Activated CD4-positive, alpha-beta T cell treated with anti-CD3 and anti-CD28 coated beads for 4 hours (primary cell): ENCODE measurements around the gene PCBP2.
"Not testable (repeated sequence)": the region's sequence is repeated elsewhere in the genome, so short reads cannot be mapped to it uniquely, and the experiment has no call there.

Experiments
- DNase-seq, 2 donors: peaks; one replicate each; pipeline ENCODE4 v3.0.0-alpha.2; 2020

PCBP2 gene

DNA sequence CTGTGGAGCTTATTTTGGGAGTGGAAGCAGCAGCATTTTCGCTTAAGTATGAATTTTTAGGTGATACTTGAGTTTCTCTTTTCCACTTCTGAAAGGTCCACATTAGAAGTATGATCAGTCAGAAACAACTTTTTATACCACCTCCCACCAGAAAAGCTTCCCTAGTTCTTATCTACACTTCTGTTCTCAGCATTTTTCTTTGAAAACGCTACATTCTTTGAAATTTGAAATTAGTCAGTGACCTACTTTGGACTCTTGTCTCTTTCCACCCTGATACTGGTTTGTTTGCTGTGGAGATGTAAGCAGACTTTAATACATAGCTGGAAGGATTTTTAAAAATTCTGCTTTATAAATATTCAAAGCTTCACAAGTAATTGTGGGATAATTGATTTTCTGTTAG lies 22.2 kb downstream of the PCBP2 start:
- no peak for DNase-seq

DNA sequence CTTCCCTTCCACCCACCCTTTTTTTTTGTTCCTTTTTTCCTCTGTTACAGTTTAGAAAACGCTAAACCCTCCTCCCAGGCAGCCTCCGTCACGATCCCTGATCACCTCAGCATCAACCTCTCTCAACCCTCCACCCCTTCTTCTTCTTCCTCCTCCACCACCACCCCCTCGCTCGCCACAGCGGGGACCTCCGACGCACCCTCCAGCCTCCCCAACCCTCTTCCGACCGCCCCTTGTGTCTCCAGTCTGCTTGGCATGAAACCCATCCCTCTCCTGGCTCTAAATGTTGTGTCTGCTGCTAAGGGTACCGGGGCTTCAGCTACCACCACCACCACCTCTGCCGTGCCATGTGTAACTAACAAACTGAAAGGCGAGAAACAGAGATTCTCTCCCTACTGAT lies 22.9 kb downstream of the PCBP2 start:
- DNase-seq, result no peak

DNA sequence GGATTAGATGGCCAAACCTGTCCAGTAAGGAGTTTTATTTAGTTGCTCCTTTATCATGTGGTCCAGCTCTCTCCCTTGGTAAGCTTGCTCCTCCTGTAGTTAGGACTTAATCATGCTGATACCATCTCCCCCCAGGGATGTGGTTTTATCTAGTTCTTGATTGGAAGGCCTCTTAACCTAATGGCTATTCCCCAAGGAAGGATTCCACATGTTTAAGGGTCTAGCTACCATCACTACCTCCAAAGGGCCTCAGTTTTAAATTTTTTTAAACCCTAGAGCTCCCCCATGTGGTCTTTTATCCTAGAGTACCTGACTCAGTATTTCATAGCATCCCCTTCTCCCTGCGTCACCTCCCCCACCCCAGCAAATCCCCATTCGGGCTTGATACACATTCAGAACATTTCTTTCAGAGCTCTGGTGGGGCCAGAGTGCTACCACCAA lies 24.9 kb downstream of the PCBP2 start:
- DNase-seq, result no peak

DNA sequence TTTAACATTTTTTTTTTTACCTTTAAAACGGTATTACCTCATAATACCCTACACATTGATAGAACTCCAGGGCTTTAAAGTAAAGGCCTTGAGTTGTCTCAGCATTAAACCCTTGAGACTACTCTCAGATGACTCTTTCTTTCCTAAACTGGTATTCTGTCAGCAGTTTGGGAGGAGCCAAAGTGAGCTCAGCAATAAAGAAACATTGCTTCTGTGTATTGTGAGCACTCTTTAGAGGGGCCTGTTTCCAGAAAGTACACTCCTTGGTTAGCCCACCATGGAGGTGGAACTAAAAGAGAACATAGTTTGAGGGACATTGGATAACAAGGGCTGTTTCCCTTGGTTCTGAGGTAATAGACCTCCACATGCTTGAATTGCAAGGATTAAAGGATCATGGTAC lies 27.0 kb downstream of the PCBP2 start:
- no peak for DNase-seq

DNA sequence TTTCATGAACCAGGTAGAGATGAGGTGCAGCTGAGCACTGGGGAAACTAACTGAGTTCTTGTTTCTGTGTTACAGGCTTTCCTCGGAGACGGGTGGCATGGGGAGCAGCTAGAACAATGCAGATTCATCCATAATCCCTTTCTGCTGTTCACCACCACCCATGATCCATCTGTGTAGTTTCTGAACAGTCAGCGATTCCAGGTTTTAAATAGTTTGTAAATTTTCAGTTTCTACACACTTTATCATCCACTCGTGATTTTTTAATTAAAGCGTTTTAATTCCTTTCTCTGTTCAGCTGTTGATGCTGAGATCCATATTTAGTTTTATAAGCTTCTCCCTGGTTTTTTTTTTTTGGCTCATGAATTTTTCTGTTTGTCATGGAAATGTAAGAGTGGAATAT lies 27.4 kb downstream of the PCBP2 start:
- no peak for DNase-seq

DNA sequence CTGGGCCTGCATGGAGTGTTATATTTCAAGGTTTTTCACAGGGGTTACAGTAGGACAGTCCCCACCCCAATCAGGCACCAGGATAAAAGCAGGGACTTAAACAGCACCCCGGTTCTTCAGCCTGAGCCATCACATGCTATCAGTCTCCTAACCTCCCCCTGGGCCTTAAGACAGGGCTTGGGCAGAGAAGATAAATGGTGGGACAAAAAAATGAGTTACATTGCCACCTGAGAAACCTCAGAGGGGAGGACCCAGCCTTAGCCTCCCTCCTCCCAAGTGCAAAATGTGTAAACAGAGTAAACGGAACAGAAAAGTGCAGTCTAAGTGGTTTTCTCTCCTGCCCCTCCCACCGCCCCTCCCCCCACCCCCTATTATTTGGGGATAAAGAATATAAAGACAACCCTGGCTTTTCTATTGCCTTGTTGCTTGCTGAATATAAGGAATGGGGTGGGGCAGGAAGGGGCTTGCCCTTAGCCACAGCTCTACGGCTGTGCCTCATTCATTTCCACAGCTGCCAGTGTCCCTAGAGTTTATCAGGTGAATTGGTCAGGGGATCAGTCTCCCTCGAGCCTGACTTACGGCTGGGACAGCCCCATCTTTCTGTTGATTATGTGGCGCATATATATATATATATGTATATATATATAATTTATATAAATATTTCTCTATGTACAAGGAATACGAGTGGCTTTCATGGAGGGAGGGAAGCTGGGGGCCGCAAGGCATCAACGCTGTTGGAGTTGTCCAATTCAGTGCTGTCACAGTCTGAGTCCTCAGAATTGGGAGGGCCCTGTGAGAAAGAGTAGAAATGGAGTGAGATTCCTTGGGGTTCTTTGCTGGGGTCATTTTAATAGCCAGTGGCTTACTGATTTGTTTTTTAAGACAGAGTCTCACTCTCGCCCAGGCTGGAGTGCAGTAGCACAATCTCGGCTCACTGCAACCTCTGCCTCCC lies 28.9 kb downstream of the PCBP2 start:
- no peak for DNase-seq

DNA sequence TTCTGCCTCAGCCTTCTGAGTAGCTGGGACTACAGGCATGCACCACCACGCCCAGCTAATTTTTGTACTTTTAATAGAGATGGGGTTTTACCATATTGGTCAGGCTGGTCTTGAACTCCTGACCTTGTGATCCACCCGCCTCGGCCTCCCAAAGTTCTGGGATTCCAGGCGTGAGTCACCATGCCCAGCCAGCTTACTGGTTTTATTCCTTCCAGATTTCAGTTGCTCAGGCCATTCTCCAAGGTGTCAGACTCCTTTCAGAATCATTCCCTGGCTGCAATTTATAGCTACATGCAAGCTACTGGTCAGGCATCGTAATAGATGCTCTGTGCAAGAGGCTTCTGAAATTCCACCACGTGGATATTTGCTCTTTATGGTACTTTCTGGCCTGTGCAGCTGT lies 29.6 kb downstream of the PCBP2 start:
- not testable (repeated sequence) for DNase-seq

DNA sequence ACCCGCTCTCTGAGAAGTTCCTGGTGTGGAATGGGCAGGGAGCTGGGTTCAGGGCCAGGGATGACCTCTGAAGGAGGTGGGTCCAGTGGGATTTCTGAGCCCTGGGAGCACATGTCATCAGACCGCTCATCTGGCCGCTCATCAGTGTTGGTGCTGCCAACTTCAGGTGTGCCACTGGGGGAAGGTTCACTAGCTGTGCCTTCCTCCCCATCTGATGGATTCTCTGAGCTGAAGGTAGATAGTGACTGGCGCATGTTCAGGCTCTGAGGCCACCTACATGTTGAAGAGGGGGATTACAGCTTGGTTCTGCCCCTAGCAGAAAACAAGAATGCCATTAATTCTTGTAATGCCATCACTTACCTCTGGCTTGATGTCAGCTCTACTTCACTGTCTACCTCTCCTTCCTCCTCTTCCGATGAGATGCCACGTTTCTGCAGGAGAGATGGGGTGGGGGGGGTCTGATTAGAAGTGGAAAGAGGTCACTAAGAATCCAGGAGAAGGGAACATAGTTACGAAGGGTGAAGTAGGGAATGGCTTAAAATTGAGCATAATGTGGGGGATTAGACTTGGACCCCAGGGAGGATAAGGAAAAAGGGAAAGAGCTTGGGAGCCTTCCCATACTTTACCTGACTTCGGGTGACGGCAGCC lies 30.2 kb downstream of the PCBP2 start:
- no peak for DNase-seq

DNA sequence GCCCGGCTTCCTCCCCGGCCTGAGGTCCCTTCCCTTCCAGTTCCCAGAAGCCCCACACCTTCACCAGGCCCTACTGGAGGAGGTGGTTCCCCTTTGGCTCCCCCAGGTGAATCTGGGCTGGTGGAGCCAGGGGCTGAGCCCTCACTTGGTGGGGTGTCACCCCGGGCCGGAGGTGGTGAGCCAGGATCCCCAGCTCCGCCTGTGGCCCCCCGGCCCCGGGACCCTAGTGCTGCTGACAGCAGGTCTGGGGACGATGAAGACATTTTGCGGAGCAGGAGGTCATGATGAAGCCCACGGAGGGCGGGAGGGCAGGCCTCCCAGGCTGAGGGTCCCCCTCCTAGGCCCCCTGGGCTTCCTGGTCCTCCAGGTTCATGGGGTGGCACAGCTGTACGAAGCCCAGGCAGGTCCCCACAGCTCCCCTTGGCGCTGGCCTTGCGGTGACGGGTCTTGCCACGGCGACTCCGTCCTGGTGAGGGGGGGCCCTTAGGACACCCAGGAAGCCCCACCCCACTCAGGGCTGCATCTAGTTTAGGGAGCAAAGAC lies 30.8 kb downstream of the PCBP2 start:
- DNase-seq, result no peak

DNA sequence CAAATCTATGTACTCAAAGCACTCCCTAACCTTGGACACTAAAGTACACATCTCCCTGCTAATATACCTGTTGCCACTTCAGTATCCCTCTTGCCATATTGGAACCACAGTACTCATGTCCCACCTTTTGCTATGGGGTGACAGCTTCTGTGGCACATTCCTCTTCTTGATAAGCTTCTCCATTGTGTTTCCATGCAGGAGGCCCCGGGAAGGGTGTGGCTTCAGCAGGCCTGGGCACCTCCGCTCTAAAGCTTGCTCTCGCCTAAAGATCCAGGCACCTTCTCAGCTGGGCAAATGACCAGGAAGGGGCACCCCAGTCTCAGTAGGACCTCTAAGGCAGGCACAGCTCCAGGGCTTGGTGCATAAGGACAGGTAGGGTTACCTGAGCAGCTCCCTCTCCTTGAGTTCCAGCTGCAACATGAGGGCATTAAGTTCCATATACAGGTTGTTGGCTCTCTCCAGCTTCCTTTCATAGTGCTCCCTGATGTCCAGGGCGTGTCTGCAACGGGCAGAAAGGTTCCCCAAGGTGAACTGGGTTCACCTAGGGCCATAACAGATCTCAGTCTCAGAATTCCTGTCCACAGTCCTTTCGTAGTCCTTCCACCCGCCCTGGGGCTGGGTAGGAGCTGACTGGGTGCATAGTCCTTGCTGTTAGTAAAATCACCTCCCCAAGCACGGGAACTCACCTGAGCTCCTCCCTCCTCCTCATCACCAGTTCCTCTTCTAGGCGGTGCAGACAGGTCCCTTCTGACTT lies 31.5 kb downstream of the PCBP2 start:
- no peak for DNase-seq

DNA sequence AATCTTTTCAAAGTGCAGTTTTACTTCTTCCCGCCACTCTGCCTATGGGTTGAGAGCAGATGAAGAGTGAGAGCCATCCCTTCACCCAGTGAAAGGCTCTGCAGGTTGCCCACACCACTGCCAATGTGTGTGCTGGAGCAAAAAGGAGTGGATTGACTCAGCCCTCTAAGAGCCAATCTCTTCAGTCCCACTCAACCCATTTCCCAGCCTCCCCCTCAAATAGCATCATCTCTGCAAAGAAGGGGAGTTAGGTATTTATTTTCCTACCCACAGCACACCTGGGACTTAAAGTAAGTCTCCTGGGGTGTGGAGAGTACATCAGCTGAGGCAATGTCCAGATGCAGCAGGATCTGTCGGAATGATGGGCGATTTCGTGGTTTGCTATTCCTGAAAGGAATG lies 32.1 kb downstream of the PCBP2 start:
- DNase-seq, result no peak

DNA sequence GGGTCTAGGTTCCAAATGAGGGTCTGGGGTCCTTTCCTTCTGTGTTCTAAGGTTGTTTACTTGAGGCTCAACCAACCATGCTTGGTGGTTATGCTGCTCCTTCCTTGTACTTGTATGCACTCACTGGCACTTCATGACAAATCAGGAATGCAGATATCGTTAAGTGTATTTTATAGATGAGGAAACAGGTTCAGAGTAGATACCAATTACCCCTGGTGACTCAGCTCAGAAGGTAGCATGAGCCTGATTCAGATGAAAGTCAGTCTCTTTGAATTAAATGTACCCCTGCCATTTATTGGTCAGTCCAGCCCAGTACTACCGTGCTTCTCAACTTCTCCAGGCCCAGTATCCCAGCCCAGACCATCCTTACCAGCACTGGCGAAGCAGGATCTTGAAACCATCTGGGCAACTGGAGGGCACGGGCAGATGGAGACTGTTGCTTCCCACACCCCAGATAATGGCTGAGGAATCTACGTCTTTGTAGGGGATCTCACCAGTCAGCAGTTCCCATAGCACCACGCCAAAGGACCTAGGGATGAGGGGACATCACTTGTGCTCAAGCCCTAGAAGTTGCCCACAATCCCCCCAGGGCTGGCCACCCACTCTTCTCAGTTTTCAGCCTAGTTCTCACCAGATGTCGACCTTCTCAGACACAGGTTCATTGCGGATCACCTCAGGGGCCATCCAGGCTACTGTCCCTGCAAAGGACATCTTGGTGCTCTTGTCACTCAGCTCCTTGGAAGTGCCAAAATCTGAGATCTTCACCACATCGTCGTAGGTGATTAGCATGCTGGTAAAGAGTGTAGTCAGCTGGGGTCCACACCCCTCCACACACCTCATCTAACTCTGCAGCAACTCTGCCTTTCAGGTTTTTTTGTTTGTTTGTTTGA lies 33.0 kb downstream of the PCBP2 start:
- no peak for DNase-seq

DNA sequence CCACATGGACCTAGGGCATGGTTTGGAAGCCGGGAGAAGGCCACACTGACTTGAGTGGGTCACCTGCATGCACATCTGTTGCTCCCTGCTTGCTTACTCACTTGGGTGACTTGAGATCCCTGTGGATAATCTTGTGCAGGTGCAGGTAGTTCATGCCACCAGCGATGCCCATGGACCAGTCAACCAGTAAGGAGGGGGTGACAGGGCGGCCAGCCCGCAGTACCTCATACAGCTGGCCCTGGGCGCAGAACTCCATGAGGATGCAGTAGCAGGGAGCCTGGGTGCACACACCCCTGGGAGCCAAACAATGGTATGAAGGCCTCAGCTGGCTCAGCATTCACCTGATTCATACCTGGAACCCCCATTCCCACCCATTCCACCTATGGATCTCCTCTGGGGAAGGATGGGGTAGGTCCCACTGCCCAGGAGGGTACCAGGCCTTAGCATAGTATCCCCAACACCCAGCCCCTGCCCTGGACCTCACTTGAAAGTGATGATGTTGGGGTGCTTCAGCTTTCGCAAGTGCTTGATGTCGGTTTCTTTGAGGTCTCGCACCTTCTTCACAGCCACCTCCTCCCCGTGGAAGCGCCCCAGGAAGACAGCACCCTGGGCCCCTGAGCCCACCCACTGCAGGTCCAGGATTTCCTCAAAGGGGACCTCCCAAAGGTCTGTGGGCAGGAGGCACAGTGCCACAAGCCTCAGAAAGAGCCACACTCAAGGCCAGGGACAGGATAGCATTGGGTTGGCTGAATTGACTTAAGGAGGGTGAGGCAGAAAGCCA lies 34.2 kb downstream of the PCBP2 start:
- DNase-seq, result no peak

DNA sequence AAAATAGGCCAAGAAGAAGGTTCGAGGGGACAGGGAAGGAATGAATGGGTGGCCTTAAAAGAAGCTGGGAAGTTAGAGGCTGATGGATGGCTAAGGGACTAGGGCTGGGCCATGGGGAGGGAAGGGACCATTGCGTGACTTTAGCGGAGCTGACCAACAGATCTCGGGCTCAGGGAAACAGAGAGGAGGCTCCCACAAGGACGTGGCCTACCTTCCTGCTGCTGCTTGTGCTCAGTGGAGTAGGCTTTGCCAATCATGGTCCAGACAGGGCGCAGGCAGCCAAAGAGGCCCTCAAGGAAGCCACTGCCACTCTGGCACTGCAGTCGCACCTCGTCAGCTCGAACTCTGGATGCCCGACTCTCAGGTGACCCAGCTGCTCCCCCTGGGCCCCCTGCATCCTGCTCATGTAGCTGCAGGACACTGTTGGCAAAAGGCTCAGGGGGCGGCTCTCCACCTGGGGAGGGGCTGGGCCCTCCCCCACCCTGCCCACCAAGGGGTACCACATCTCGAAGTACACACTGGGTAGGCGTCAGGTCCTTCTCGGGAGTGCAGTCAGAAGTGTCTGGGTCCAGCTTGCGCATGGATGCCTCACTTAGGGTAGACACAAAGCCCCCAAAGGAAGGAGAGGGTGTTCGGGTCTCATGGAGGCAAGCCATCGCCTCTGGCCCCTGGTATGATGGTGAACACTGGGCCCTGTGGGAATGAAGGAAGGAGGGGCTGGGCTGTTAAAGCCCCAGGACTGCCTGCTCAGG lies 35.0 kb downstream of the PCBP2 start:
- DNase-seq, result no peak

DNA sequence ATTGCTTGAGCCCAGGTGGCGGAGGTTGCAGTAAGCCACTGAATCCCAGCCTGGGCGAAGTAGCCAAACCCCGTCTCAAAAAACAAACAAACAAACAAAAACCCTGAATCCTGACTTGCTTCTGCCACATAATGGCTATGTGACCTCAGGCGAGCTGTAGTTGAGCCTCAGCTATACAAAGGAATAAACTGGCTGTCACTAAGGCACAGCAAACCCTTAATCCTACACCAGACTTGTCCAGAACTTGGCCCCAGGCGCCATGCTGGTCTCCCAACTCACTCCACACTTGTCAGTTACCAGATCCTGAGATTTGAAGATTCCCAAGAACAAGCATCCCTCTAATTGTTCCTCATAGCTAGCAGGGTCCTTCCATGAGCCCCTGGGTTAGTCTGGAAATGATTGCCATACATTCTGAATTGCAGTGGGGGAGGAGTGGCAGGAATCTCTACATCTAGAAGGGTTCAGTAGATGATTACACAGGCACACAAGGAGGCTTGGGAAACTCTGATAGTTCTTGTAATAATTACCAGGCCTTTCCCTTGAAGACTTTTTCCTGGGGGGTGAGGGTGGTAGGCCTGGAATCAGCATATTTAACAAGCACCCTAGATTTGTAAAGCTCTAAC lies 37.5 kb downstream of the PCBP2 start:
- DNase-seq, result no peak

DNA sequence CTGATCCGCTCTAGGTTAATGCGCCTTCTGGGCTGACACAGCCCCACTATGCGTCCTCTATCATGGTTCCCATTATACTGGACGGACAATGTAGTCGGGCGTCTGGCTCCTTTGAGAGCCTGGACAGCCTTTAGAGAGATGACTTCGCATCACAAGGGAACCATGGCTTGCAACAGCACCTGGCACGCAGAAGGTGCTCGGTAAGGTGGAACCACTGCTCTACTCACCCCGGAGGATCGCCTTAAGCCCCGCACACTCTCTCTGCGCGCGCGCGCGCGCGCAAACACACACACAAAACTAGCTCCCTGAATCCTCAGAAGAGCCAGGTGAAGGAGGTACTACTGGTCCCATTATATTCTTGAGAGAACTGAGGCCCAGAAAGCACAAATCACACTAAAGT lies 40.3 kb downstream of the PCBP2 start:
- no peak for DNase-seq

DNA sequence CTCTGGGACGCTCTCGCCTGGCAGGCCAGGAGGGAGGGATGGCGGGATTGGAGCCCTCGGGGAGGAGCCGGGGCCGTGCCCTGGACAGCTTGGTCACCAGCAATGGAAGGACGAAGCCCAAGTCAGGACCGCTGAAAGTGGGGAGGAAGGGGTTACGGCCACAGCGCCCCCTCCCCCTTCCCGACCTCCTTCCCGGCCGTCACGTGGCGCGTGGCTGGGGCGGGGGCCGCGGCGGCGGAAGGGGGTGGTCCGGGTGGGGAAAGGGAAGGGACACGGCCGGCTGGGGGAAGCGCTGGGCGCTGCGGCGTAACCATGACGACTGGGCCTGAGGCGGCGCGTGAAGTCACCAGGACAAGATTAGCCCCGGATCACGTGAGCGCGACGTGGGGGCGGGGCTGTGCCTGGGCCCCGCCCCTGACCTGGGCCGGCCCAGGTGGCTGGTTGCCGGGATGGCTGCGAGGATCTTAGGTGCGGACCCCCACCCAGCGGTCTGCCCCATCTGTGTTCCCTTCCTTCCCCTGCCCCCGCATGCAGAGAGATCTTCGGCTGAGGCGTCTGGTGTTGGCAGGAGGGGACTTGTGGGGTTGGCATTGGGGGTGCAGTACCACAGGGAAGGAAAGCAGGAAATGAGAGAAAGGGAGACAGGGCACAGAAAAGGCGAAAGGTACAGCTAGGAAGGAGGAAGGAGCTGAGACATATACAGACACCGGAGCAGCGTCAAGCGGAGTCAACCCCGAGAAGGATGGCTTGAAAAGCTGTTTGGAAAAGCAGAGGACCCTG lies 41.1 kb downstream of the PCBP2 start:
- DNase-seq, result peak; percentile 83

DNA sequence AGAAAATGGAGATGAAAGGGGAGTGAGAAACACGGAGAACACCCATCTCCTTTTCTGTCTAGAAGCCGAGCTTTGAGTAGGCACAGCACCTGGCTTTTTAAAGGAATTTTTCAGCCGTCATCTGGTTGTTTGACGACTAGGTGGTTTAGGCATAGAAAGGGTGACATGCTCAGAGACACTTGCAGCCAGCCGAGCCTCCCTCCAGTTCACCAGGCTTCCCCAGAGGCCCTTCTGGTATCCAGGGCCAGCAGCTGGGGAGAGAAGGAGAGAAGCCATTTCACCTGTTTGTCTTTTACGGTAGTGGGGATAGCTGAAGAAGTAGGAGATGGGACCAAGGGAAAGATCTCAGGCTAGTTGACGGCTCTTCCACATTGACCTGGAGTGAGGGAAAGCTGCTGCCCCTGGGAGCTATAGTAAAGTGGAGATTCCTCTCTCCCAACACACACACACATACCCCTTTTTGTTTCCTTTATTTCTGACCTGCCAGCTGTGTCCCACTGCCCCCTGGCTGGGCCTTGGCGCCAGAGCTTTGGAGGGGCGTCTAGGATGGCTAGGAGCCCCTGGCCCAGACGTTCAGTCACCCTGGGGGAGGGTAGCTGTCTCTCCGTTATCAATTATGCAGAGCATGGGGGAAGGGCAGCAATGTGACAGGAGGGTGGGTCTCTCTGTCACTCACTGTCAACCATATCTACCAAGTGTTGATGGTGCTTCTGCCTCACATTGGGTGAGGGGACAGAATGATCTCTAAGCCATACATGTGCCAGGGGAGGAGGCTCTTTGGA lies 41.9 kb downstream of the PCBP2 start:
- no peak for DNase-seq
